Activated CD4-positive, alpha-beta T cell treated with anti-CD3 and anti-CD28 coated beads for 1 hour (primary cell): Measurements from ENCODE around the gene TLE5.
"Not testable (repeated sequence)": the region's sequence is repeated elsewhere in the genome, so short reads cannot be mapped to it uniquely, and the experiment has no call there.

Source experiments
- DNase-seq: peaks from one replicate; pipeline ENCODE4 v3.0.0-alpha.2; 2020

Gene TLE5

DNA sequence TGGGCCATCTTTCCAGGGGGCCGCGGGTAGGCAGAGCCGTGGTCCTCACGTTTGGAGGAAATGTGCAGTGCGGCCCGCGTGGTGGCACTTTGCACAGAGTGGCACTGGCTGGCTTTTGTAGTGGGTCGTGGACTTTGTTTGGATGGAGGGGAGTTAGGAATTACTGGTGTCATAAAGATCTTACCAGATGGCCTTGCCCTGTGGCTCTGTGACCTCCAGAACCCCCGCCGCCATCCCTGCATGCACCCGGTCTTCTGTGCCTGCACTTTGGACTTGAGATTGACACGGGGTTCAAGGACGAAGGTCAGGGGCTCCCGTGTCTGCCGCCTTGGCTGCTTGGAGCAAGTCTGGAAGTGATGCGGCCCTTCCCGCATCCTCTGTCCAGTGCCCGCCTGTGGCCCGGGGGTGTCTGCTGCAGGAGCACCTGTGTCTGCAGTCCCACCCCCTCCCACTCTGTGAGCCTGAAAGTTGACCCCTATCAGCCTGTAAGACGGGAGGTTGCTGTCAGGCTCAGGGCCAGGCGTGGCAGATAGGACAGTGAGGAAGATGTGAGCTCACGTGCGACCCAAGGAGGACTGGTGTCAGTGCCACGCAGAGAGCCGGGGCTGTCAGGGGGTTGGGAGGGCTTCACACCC, 34.1 kb upstream of the TLE5 start:
- DNase-seq = no peak

DNA sequence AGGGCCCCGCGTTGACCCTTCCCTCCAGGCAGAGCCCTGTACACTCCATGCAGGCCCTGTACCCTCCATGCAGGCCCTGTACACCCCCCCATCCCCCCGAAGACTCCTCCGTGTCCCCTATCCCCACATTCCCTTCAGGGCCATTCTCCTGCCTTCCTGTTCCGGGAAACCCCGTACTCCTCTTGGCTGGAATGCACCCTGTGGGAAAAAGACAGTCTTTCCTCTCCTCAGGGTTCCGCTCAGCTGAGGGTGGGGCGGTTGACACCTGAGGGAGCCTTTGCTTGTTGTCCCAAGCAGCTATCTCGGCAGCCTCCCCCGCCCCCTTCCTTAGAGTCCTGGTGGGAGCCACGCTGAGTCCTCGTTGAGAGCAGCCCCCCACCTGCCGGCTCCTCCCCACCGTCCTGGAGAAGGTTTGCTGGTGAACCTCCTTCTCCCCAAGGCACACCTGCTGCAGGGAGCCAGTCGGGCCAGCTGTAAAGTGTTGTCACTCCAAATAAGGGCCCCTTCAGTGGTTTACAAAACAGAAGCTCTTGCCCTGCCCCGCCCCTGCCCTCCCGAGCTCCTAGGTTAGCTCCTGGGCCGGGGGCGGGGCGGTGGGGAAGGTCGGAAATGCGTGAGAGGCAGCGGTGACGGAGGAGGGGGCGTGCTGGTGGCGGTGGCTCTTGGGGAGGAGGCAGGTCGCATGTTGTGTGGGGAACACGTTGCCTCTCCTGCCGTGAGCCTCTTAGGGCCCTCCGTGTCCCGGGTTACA, 33.3 kb upstream of the TLE5 start:
- DNase-seq = peak; percentile 40

DNA sequence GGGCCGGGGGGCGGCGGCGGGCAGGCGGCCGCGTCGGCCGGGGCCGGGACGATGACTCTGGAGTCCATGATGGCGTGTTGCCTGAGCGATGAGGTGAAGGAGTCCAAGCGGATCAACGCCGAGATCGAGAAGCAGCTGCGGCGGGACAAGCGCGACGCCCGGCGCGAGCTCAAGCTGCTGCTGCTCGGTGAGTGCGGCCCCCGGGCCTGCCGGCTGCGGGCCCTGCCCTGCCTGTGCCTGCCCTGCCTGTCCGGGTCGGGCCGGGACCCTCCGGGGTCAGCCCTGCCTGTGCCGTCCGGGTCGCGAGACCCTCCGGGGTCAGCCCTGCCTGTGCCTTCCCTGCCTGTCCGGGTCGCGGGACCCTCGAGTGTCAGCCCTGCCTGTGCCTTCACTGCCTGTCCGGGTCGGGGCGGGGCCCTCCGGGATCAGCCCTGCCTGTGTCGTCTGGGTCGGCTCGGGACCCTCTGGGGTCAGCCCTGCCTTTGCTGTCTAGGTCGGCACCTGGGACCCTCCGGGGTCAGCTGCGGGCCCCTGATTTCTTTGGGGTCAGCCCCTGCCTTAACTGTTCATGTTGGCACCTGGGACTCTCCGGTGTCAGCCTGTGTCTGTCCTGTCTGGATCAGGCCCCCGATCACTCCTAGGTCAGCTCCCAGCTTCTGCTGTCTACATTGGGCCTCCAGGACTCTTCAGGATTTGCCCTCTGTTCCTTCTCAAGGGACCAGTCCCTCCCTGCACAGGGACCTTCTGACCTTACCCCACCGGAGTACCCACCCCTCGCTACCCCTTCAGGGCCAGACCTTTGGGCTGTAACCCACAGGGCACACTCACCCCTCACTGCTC, 32.5 kb upstream of the TLE5 start:
- no peak for DNase-seq

DNA sequence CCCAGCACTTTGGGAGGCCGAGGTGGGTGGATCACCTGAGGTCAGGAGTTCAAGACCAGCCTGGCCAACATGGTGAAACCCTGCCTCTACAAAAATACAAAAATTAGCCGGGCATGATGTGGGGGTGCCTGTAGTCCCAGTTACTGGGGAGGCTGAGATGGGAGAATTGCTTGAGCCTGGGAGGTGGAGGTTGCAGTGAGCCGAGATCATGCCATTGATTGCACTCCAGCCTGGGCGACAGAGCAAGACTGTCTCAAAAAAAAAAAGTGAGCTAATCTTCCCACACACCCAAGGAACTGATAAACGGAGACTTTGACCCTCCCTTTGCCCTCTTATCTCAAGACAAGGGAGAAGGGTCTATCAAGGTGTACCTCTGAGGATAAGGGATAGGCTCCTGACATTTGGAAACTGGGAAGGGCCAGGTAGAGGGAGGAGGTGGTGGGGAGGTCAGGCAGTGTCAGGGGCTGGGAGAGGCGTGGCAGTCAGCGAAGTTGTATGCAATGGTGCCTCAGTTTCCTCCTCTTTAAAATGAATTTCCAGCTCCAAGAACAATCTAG, 27.1 kb upstream of the TLE5 start:
- not testable (repeated sequence) for DNase-seq

DNA sequence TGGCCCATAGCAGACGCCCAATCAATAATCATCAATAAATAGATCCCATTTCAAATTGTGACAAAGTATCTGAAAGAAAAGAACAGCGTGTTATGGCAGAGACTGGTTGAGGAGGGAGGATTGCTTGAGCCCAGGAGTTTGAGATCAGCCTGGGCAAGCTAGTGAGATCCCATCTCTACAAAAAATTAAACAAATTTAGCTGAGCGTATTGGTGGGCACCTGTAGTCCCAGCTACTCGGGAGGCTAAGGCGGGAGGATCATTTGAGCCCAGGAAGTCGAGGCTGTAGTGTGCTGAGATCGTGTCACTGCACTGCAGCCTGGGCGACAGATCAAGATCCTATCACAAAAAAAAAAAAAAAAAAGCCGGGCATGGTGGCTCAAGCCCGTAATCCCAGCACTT, 25.5 kb upstream of the TLE5 start:
- DNase-seq = no peak

DNA sequence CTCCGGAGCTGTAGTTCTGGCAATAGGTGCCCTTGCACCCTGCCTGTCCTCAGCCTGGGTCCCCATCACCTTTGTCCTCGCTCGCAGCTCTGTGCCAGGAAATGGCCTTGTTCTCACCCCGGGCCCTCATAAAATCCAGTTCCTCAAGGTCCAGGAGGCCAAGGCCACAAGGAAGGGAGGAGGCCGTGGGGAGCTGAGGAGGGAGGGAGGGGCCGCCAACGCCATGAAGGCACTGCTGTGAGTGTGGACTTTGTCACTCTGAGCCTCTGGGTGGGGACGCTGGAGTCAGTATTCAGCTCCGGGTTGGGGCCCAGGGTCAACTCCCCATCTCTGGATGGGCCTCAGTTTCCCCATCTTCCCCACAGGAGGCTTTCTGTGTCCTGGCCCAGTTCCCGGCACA, 22.6 kb upstream of the TLE5 start:
- no peak for DNase-seq

DNA sequence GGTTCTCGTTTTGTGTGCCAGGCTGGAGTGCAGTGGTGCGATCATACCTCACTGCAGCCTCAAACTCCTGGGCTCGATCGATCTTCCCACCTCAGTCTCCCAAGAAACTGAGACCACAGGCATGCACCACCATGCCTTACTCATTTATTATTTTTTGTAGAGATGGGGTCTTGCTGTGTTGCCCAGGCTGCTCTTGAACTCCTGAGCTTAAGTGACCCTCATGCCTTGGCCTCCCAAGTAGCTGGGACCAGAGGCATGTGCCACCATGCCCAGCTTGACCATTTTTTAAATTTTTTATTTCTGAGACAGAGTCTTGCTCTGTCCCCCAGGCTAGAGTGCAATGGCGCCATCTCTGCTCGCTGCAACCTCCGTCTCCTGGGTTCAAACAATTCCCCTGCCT, 21.7 kb upstream of the TLE5 start:
- no peak for DNase-seq

DNA sequence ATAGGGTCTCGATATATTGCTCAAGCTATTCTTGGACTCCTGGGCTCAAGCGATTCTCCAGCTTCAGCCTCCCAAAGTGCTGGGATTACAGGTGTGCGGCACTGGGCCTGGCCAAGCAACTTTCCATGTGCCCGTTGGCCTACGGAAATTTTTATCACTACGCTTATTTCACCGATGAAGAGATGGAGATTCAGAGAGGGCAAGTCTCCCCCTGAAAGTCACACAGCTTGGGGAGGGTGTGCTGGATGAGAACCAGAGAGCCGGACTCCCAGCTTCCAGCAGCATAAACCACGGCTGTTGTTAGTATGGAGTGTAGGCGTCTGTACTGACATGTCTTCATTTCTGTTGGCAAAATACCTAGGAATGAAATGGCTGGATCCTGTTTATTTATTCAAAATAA, 20.0 kb upstream of the TLE5 start:
- no peak for DNase-seq

DNA sequence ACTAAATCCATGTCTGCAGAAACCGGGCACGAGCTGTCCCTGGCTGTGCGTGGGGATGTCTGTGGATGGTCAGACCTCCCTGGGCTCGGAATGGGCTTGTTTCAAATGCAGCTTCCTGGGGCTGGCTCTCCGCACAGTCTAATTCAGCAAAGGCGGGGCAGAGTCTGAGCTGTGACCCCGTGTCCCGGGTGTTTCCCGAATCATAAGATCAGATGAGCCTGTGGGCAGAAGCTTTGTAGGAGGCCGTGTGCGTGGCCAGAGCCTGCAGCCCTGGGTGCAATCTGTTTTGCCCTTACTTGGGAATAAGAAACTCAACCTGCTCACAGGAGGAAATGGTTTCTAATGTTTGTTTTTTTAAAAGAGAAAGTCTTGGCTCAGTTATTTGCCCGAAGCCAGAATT, 18.0 kb upstream of the TLE5 start:
- no peak for DNase-seq

DNA sequence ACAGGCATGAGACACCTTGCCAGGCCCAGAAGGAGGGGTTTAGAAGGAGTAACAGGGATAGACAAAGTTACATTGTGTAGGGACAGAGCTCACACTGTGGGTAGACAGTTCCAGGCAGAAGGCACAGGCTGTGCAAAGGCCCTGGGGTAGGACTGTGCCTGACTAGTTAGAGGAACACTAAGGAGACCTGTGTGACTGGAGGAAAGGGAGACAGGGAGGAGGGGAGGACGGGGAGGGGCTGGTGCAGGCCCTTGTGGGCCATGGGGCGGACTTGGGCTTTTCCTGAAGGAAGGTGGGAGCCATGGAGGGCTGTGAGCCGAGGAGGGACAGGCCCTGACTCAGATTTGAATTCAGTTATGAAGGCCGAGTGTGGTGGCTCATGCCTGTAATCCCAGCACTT, 17.3 kb upstream of the TLE5 start:
- no peak for DNase-seq

DNA sequence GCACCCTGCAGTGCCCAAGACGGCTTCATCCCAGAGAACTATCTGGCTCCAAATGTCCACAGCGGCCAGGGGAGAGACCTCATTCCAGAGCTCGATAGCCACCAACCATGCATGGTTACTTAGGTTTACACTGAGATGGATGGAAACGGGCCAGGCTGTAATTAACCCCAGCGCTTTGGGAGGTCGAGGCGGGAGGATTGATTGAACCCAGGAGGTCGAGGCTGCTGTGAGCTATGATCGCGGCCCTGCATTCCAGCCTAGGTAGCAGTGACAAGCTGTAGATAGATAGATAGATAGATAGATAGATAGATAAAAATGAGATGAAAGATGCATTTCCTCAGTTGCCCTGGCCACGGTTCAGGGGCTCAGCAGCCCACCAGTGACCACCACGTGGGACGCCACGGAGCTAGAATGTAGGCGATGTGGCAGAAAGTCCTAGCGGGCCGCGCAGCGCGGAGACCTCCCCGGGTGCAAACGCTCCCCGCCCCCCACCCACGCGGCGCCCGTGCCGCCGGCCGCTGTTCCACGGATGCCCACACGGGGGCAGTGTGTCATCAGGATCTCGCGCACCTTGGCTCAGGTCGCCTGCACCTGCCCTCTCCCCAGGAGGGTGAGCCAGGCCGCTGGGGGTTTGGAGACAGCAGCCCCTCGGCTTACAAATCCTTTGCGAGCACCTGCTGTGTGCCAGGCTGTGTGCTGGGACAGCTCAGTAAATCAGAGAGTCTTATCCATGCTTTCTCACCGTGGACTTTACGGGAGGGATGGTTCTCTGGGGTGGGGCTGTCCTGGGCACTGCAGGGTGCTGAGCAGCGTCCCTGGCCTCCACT, 13.5 kb upstream of the TLE5 start:
- peak; percentile 69 for DNase-seq

DNA sequence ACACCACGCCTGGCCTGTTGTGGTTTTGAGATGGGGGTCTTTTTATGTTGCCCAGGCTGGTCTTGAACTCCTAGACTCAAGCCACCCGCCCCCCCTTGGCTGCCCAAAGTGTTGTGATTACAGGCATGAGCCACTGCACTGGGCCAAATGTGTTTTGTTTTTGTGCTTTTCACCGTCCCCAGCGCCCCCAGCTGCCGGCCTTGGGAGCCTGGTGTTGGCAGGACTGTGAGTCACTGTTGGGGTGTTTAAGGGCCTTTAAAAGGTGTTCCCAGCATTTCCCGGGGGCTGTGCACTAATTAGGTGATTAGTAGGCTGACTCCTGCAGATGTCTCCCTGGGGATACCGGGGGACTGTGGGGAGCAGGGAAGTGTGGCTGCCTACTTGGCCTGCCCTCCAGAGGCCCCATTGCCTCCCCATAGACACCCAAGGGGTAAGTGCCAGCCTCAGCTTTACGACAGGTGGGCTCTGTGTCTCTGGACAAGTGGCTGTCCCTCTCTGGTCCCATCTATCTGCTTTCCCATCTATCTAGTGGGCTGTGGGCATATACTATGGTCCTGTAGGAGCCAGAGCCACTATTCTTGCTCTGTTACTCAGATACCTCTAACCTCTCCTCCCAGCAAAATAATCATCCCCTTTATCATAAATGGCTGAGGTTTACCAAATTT, 11.8 kb upstream of the TLE5 start:
- no peak for DNase-seq

DNA sequence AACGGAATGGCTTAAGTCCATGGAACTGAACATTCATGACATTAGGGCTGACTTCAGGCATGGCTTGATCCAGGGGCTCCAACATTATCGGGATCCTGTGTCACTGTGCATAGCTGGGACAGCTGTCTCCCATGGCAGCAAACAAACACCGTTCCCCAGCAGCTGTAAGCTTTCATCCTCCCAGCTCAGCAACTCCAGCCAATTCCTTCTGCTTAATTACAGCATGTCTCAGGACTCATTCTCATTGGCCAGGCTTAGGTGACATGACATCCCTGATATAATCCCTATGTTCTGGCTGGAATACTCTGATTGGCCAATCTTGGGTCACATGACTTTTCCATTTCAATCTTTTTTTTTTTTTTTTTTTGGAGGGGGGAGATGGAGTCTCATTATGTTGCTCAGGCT, 10.9 kb upstream of the TLE5 start:
- DNase-seq = no peak

DNA sequence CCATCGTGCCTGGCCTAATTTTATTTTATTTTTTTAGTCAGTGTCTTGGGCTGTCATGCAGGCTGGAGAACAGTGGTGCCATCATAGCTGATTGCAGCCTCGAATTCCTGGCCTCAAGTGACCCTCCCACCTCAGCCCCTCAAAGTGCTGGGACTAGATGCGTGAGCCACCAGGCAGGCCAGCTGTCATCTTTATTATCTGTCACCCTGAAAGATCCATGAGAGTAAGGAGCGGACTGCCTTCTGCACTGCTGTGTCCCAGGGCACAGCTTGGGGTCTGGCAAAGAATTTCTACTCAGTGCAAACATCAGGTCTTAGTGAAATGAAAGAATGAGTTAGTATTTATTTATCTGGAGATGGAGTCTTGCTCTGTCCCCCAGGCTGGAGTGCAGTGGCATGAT, 9.5 kb upstream of the TLE5 start:
- no peak for DNase-seq

DNA sequence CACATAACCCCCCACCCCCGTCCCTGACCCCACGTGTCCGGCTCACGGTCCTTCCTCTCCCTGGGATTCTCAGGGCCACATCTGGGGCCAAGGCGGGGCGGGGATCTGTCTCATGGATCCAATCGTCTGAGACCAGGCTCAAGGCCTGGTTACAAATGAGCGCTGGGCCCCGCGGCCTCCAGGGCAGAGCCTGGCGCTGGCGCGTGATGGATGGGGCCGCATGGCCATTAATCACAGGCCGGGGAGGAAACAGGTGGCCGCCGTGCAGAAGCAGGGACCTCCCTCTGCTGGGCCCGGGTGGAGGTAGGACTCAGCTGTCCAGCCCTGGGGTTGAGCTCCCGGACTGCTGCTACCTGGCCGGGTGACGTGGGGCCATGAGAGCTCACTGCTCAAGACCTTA, 5.8 kb upstream of the TLE5 start:
- no peak for DNase-seq

DNA sequence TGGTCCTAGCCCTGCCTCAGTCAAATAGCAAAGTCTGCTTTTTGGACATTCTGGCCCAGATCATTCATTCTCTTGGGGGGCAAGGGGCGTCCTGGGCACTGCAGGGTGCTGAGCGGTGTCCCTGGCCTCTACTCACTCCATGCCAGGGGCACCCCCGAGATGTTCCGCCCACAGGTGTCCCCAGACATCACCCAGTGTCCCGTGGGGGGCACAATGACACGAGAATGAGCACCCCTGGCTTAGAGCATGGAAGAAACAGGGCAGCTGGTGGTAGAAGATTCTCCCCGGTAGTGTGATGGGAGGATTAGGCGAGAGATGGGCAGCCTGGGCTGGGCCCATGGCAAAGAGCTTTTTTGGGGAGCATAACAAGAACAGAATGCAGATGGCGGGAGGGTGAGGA, 5.3 kb upstream of the TLE5 start:
- no peak for DNase-seq

DNA sequence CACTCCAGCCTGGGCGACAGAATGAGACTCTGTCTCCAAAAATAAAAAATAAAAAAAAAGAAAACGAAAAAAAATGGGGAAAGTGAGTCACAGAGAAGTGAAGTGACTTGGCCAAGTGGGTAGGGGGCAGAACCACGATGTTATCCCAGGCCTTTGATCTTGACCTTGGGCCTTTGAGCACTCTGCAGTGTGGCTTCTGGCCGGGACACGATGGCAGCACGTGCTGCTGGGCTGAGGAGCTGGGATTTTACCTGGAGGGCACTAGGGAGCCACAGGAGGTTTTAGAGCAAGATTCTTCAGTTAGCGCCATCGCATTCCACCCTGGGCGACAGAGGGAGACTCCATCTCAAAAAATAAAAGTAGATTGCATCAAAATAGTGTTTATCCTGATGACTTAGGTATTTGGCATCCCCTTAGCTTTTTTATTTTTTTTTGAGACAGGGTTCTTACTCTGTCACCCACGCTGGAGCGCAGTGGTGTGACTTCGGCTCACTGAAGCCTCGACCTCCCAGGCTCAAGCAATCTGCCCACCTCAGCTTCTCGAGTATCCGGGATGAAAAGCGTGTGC, 4.3 kb upstream of the TLE5 start:
- no peak for DNase-seq

DNA sequence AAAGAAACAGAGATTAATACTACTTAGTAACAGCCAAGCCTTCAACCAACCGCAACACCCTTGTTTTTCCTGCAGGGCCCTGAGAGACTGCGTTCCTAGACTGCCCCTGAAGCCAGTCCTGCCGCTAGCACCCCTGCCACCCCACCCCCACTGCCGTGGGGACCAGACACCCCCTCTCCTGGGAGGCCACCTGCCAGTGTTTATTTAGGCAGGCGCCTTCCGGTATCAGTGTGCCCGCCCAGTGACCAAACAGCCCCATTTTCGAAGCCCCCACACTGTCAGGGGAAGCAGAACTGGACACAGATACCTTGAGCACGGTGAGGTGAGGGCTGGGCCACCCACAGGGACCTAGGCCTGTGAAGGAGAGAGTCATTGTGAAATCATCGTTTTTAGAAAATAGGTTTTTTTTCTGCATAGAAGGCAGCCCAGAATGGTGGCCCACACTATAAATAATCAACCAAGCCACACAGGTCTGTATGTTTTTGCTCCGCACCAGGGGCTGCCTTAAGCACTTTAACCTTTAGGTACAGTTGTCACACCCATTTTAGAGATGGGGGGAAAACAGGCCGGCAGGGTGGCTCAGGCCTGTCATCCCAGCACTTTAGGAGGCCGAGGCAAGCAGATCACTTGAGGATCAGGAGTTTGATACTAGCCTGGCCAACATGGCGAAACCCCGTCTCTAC, 3.5 kb upstream of the TLE5 start:
- no peak for DNase-seq

DNA sequence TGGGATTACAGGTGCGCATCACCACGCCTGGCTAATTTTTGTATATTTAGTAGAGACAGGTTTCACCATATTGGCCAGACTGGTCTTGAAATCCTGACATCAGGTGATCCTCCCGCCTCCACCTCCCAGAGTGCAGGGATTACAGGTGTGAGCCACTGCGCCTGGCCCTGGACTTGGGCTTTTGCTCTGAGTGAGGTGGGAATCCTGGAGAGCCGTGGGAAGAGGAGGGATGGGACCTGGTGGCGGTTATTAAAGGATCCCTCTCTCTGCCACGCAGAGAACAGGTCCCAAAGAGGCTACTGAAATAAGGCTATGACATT, 1.7 kb upstream of the TLE5 start:
- no peak for DNase-seq

DNA sequence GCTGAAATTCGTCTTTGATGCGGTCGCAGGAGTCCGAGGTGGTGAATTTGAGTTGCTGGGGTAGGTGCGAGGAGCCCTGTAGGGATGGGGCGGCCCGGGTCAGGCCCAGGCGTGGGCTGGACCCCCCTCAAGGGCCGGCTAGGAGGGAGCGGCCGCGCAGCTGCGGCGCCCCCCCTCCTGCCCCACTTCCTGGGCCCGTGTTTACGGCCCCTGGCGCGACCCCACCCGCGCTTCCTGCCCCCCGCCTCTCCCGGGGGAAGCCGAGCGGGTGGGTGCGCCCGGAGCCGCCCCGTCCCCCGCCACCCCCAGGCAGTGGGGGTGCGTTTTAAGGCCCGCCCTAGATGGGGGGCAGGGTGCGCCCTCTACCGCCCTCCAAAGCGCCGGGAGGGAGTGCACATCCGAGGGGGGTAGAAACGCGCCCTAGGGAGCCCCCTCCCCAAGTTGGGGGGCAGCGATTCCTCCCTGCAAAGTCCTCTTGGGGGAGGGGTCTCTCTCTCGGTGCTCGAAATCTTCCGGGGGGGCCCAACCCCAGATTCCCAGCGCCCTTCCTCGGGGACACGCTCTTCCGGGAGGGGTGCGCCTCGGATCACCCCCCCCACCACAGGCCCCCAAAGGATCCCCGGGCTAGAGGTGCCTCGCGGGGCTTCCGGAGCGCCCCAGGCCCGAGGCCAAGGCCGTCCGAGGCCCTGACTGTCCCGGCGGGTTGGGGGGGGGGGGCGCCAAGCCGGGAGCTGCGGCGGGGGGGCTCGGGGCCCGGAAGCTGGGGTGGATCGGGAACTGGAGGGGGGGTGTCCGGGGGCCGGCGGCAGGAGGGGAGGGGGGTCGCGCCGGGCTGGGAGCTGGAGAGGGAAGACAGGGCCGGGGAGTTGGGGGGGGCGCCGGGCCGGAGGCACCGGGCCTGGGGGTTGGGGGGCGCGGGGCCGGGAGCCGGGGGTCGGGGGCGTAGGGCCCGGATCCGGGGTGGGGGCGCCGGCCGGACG, 823 bp downstream of the TLE5 start:
- DNase-seq = peak; percentile 65
